Measurements from ENCODE around the gene KCNH2. TPM values are rescaled to one million over a fixed set of nuclear protein-coding genes. Genes with fewer than 3 reads are reported as not detected.

Gene KCNH2
- total RNA-seq, 1 donor from 2014 or later, result 3.6 TPM

DNA sequence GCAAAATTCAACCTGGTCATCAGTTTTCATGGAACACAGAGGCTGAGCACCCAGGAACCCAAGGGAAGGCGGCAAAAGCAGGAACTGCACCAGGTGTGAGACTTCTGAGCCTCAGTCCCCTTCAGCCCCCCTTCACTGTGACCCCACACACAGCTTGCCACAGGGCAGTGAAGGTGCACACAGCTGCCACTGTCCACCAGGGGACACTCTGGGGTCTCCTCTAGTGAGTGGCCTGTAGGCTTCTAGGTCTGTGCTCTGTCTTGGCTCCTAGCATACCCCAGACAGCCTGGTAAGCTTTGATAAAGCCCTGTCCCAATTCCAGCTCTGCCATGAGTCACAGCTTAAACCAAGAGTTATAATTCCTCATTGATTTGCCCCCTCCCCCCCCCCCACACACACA is 12.1 kb downstream of the KCNH2 start:
- Histone ChIP-seq H3K4me3 (no peak overlapping the region), H3K27me3 (no peaks in the 10 kb centered on the region), H3K4me1 (peaks cover 13% of the 10 kb centered on the region), H3K36me3 (no peaks in the 10 kb centered on the region), H3K27ac (no peak overlapping the region), H3K9me3 (no peaks in the 10 kb centered on the region)
- intact Hi-C loops (cut with DNase I), result no loop called here
- TF ChIP-seq, protein P1, sequence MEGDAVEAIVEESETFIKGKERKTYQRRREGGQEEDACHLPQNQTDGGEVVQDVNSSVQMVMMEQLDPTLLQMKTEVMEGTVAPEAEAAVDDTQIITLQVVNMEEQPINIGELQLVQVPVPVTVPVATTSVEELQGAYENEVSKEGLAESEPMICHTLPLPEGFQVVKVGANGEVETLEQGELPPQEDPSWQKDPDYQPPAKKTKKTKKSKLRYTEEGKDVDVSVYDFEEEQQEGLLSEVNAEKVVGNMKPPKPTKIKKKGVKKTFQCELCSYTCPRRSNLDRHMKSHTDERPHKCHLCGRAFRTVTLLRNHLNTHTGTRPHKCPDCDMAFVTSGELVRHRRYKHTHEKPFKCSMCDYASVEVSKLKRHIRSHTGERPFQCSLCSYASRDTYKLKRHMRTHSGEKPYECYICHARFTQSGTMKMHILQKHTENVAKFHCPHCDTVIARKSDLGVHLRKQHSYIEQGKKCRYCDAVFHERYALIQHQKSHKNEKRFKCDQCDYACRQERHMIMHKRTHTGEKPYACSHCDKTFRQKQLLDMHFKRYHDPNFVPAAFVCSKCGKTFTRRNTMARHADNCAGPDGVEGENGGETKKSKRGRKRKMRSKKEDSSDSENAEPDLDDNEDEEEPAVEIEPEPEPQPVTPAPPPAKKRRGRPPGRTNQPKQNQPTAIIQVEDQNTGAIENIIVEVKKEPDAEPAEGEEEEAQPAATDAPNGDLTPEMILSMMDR (IDR thresholded peaks at IDR 0.05), result no peak
- DNase-seq (no peak), ATAC-seq (no peak)

DNA sequence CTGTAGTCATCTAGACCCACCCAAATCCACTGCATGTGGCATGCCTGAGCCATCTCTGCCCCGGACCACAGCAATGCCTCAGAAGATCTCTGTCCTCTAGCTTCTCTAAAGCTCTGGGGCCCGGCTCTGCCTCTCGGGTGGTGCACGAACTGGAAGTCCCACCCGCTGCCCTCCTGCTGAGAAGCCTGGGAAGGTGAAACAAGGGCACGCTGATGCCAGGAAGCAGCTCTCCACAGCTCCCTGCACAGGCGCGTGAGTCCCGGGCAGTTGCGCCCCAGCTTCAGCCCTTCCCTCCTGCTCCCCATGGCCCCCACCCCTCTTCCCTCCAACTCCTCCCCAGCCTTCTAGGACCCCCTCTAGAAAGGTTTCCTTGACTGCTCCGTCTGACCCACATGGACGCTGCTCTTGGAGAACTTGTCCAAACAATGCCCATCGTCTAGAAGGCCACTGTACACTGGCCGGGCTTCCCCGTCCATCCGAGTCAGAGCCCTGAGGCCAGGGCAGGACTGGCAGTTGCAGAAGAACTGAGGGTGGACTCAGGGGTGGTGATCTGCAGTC is 12.8 kb downstream of the KCNH2 start:
- intact Hi-C loops (cut with DNase I), result no loop called here
- Histone ChIP-seq H3K4me1 (peaks cover 13% of the 10 kb centered on the region), H3K27me3 (peaks cover under 1% of the 10 kb centered on the region), H3K36me3 (no peaks in the 10 kb centered on the region), H3K27ac (no peak overlapping the region), H3K4me3 (no peak overlapping the region), H3K9me3 (no peaks in the 10 kb centered on the region)
- DNase-seq (no peak), ATAC-seq (no peak)
- TF ChIP-seq, protein P1 (IDR thresholded peaks at IDR 0.05), result no peak

DNA sequence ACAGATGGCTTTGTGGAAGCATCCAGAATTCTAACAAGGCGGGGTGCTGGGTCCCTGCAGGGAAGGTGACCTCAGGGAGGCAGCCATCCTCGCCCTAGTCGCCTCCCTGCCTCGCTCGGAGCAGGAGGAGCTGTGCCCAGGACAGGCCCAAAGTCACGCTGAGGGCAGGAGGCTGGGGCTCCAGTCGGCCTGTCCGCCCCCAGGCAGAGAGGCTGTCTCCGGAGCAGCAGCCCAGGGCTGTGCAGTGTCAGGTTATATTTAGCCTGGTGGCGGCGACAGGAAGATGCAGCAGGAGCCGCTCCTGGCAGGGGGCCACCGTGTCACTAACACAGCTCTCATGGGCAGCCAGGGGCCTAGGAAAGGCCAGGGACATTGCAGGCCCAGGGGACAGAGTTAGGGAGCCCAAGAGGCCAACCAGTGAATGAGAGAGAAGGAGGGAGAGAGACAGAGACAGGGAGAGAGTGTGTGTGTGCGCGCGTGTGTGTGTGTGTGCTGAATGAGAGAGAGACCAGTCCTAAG is 13.5 kb downstream of the KCNH2 start:
- intact Hi-C loops (cut with DNase I), result no loop called here
- peak; percentile 8 for ATAC-seq
- Histone ChIP-seq H3K27me3 (peaks cover 8% of the 10 kb centered on the region), H3K4me1 (peaks cover 13% of the 10 kb centered on the region), H3K27ac (no peak overlapping the region), H3K9me3 (no peaks in the 10 kb centered on the region), H3K36me3 (no peaks in the 10 kb centered on the region), H3K4me3 (no peak overlapping the region)
- TF ChIP-seq, protein P1 (IDR thresholded peaks at IDR 0.05), result no peak
- DNase-seq, result no peak

DNA sequence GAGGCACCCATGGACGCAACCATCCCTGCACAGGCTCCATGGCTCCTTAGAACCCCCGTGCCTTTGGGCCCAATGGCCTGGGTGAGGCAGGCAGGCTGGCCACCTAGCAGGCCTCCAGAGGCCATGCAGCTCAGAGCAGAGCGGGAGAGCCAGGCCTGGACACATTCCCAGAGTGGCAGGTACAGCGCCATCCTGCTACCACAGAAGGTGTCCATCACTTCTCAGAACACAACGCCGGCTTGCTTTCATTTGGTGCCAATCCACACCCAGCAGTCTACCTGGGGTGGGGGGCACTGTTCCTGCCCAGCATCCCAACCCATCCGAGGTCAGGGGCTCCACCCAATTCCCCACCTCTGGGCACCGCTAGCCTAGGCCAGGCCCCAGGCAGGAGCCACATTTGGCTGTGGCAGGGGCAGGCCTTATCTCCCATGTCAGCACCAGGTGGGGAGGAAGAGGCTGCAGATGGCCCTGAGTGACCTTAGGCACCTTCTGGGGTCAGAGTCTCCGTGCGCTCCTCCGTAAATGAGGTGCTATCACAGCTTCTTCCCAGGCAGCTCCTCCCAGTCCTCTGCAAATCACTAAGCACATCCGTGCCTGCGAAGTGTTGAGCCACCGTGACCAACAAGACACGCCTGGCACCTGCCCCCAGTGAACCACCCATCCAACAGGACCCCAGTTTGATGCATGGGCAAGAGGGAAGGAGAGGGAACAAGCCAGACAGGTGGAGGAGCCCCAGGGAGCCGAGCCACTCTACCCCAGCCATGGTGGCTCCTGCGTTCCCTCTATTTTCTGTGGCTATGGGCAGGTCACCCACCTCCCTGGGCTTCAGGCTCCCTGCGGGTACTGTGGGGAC is 14.2 kb downstream of the KCNH2 start:
- ATAC-seq (no peak), DNase-seq (no peak)
- Histone ChIP-seq H3K4me1 (peaks cover 13% of the 10 kb centered on the region), H3K9me3 (no peaks in the 10 kb centered on the region), H3K36me3 (no peaks in the 10 kb centered on the region), H3K27me3 (peaks cover 15% of the 10 kb centered on the region), H3K27ac (no peak overlapping the region), H3K4me3 (no peak overlapping the region)
- intact Hi-C loops (cut with DNase I), result no loop called here
- TF ChIP-seq, protein P1 (IDR thresholded peaks at IDR 0.05), result no peak

DNA sequence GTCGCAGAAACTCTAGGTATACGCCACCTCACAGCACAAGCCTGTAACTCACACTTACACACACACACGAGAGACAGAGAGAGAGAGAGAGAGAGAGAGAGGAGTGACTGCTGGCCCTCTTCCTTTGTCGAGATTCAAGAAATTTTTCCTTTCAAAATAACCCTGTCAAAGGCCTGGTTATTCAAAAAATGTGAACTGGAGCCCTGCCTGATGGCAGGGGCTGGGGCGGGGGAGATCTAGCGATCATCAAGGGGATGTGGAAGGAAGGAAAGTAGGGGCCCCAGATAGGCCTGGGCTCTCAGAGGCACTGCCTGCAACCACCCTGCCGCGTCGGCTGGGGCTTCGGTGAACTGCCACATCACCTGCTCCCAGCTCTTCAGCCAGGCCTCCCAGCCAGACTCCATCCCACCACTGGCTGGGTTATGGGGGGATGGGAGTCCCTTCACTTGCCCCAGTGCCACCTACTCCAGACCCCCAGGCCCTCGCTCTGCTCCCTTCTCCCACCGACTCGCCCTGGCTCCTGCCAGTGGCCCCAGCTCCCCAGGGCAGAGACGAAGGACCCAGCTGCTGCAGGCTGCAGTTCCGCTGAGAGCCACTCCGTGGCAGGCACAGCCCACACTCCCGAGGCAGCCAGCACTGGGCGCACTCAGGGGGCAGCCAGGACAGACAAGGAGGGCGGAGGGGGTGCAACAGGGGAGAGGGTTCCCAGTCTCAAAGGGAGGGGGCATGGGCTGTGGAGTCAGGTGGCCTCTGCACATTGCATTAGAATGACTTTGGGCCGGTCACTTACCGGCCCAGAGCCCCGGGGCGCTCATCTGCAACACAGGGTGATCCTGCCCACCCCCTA is 15.3 kb downstream of the KCNH2 start:
- H3K36me3 ChIP-seq, result no peaks in the 10 kb centered on the region
- TF ChIP-seq, protein P1 (IDR thresholded peaks at IDR 0.05), result peak; percentile 86
- DNase-seq (no peak), ATAC-seq (peak; percentile 76)
- no peak overlapping the region for H3K27ac ChIP-seq
- peaks cover 13% of the 10 kb centered on the region for H3K4me1 ChIP-seq
- H3K27me3 ChIP-seq, result peaks cover 27% of the 10 kb centered on the region
- no peaks in the 10 kb centered on the region for H3K9me3 ChIP-seq
- intact Hi-C loops (cut with DNase I), result no loop called here
- no peak overlapping the region for H3K4me3 ChIP-seq

Data from upper lobe of right lung (tissue), 1 donor.